HG03139 (cell line): Measurements from ENCODE around the gene SMS.
"Not testable (repeated sequence)": the region's sequence is repeated elsewhere in the genome, so short reads cannot be mapped to it uniquely, and the experiment has no call there.

Experiments
- ATAC-seq: cut with Tn5 transposase; IDR thresholded peaks from one replicate; pipeline ENCODE4 v1.9.1; 2021; ENCODE audit not compliant: unreplicated experiment

SMS gene

DNA sequence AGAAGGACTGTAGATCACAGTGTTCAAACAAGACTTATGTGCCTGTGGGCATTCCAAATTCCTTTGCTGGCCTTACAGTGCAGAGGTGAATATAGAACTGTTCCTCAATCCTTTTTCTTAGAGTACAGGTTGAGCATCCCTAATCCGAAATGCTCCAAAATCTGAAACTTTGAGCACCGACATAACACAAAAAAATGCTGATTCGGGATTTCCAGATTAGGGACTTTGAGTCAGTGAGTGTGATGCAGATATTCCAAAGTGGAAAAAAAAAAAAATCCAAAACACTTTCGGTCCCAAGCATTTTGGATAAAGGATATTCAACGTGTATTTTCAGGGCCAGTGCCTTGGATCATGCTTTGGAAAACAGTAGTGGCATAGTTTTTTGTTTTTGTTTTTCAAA lies 9.2 kb downstream of the SMS start:
- ATAC-seq, result no peak

DNA sequence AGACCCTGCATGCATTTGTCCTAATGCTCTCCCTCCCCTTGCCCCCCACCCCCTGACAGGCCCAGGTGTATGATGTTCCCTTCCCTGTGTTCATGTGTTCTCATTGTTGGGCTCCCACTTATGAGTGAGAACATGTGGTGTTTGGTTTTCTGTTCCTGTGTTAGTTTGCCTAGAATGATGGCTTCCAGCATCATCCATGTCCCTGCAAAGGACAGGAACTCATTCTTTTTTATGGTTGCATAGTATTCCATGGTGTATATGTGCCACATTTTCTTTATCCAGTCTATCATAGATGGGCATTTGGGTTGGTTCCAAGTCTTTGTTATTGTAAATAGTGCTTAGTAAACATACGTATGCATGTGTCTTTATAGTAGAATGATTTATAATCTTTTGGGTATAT lies 10.0 kb downstream of the SMS start:
- ATAC-seq, result not testable (repeated sequence)

DNA sequence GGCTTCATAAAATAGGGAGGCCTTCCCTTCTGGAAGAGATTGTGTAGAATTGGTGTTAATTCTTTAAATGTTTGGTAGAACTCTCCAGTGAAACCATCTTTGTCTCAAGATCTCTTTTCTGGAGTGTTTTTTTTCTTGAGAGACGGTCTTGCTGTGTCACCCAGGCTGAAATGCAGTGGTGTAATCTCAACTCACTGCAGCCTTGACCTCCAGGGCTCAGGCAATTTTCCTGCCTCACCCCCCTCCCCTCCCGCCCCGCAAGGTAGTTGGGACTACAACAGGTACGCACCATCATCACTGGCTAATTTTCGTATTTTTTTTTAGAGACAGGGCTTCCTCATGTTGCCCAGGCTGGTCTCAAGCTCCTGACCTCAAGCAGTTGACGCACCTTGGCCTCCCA lies 12.1 kb downstream of the SMS start:
- ATAC-seq, result no peak

DNA sequence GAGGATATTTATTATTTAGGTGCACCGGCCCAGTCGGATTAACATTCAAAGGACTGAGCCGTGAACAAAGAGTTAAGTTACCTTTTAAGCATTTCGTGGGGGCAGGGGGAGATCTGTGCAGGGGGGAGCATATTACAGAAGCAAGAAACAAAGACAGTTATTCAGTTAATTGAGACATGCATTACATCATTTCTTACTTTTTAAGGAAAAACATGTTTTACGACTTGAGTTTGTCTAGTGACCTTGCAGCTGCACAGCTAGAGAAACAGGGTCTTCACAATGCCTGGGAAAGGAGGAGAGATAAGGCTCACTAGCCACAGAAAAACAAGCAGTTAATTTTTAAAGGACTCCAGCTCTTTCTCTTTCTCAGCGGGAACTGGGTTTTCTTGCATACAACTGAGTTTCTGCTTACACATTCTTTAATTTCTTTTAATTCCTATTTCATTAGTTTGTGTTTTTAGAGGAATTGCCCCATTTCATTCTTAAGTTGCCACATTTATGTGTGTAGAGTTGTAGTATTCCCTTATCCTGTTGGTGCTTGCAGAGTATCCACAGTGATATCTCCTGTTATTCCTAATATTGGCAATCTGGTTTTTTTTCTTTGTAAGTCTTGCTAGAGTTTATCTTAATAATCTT lies 12.8 kb downstream of the SMS start:
- not testable (repeated sequence) for ATAC-seq

DNA sequence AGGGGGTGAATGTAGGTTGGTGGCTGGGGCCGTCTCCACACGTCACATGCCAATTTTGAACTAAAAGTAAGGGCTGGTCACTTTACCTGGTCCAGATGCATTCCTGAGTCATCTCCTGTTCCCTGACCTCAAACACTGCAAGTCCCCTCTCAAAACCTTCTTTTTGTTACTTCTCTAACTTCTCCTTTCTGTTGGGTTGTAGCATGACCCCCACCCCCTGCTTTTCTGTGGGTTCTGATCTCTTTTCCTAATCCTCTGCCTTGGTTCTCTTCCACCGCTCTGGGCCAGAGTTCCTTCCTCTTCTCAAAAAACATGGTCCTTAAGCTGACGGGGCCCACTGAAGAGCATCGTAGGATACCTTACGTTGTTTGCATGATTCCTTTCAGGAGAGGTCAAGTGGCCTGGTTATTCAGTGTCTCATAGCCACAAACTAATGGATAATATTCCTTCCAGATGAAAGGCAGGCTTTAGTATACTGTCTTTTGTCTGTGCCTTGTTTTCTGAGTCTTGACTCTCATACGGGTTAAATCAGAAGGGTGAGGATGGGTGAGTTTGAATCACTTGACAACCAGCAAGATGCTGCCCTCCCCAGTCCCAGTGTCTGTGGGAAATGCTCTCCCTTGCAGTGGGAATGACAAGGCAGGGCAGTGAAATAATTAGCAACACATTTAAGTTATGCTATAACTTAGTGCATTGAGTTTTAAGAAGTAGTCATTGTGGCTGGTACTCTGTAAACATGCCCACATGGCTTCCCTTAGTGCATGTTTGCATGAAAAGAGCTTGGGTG lies 15.1 kb downstream of the SMS start:
- ATAC-seq, result no peak

DNA sequence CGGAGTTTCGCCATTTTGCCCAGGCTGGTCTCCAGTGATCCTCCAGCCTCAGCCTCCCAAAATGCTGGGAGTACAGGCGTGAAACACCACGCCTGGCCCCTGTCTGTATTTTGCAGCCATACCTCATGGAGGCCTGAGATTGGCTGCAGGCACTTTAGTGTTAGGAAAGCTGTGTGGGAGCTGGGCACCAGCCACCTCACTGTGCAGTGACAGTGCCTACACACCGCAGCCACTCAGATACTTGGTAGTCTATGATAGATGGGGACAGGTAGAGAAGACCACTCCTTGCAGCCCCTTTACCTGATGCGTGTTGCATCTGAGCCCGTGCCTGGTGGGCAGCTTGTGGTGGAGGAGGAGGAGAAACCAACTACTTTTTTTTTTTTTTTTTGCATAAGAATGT lies 16.3 kb downstream of the SMS start:
- no peak for ATAC-seq

DNA sequence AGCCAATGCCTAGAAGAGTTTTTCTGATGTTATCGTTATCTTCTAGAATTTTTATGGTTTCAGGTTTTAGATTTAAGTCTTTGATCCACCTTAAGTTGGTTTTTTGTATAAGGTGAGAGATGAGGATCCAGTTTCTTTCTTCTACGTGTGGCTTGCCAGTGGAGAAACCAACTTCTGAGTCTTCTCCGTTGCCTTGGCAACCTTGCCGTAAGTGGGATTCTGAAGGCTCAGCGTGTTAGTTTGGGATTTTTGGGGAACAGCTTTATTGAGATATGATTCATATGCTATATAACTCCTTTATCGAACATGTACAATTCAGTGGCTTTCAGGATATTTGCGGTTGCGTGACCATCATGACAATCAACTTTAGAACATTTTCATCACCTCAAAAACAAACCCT lies 17.7 kb downstream of the SMS start:
- ATAC-seq, result no peak

DNA sequence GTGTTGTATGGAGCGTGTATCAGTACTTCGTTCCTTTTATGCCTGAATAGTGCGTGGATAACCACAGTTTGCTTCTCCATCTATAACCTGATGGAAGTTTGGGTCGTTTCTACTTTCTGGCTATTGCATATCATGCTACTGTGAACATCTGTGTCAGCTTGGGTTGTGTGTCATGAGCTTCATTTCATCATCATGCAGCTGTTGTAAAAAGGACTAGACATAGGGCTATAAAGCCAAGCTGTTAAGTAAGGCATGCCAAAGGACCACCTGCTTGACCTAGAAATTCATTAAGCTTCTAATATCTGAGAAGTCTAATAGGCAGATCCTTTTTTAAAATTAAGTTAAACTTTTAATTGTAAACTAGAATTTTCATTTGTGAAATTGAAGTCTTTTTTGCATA lies 18.4 kb downstream of the SMS start:
- ATAC-seq, result no peak

DNA sequence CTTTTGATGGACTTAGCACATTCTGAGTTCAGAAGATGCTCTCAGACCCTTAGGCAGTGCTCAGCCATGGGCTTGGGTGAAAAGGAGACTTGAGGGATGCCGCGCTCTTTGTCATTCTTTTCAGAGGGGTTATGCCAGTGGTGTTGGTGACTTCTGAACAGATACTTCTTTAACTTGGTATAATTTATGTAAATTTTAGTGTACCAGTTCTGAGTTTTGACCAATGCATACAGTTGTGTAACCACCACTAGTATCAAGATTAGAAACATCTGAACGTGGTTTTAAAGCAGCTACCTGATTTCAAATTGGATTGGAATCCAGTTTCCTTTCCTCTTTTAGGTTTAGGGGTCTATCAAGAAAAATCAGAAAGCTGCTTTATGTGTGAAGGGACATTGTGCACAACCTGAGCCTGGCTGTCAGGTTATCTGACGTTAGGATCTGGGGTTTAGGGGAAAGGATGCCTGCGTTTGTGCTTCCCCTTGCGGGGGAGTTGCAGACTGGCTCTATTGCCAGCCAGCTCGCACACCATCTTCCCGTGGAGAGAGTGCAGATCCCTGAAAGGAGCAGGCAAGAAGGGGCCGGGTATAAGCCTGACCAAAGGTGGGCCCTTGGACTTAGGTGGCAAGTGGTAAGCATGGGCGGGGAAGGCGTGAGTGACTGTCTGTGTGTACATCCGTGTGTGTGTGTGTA lies 19.0 kb downstream of the SMS start:
- no peak for ATAC-seq

DNA sequence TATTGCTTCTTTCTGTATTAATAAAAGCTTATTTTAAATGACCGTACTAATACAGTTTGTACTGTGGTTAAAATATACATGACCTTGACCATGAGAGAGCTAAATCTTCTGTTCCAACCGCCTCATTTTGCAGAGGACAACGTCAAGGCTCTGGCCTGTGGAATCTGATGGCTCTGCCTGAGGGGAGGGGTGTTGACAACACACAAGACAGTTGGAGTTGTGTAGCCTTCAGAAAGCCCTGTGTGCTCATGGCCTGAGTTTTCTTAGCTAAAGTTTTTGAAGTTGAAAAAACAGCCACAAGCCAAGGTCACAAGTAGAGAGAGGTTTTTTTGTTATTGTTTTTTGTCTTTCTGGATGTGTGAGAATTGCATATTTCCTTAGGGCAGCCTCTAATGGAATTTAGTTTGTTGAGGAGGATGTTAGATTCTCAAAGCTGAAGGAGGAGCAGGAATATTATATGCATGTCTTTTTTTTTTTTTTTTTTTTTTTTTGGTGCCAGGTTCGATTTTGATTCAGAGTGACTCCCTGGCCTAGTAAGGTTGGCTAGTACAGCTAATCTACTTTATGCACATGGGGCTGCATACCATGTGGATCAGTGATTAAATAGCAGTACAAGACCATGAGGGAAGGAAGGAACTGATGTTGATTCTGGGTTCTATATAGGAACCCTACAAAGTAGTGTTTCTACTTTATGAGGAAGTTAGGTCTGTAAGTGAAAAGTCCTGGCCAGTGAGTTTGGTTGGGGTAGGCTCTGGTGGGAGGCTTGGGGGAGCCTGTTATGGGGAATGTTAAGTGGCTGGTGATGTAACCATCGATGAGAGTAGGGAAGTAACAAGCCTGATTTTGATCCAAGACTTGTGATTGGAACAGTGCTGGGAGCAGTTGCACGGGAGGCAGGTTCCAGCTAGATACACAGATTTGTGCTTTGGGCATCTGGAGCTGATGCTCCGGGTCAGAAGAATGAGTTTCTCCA lies 20.3 kb downstream of the SMS start:
- no peak for ATAC-seq

DNA sequence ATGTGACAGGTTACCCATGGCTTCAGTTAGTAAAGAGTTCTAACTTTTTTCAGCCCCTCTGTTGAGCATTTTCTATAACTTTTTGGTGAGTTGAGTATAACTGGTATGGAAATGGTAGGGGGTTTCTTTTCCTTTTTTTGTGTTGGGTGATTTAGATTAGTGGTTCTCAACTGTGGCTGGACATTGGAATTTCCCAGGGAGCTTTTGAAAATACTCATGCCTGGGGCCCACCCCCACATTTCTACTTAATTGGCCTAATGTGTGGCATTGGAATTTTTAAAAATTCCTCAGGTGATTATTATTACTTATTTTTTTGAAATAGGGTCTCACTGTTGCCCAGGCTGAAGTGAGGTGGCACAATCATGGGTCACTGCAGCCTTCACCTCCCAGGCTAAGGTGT lies 21.9 kb downstream of the SMS start:
- ATAC-seq, result no peak

DNA sequence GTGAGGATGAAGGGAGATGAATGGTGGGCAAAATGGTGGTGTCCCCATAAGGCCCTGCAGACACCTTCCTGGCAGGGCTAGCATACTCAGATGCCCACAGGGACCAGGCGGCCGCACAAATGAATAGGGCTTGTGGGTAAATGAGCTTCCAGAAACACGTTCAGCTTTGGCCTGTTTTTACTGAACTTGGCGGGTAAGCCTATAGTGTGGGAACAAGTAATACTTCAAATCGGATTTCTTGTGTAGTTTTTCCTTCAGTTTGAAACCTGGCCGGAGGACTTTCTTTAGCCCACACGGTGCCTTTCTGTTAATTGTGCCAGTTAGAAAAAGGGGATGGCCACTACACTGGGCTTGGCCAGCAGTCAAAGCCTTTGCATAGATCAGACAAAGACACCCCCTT lies 22.8 kb downstream of the SMS start:
- no peak for ATAC-seq

DNA sequence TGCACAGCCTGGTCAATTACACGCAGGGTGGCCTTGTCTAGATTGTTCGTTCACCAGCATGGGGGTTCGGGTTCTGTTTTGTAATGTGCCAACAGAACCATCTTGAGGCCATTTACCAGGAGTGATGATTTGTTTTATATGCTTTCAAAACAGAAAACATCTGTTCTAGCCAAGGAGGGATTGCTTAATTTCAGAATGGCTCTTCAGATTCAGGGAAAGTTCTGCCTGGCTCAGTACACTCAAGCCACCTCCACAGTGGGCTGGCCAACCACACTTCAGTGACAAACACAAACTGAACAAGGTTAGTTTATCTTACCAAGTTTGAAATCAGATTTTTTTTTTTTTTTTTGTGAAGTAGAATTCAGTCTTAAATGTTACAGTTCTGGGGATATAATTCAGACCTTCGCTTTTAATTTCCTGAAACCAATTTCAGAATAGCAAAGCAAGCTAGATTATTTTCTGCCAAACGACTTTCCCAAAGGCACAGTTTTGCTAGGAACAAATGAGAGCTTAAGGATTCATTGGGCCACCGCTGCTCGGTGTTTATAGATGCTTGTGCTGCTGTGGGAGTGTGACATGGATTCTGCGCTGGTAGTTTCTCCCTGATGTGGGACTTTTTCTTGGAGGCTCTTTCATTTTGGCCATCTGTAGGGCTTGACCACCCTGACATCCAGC lies 23.4 kb downstream of the SMS start:
- ATAC-seq, result no peak

DNA sequence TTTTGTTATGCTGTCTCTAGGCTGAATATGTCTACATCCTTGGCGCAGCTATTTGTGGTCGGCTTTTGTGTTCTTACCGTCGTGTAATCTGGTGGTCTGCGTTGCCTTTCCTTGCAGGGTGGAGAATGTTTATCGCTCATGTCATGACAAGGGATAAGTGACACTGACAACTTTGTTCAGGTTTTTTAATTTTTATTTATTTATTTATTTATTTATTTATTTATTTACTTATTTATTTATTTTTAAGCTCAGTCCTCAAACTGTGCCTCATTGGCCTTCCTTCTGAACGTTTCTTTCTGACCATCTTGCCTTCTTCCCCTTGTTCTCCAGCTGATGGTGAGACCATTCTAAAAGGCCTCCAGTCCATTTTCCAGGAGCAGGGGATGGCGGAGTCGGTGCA lies 26.4 kb downstream of the SMS start:
- no peak for ATAC-seq

DNA sequence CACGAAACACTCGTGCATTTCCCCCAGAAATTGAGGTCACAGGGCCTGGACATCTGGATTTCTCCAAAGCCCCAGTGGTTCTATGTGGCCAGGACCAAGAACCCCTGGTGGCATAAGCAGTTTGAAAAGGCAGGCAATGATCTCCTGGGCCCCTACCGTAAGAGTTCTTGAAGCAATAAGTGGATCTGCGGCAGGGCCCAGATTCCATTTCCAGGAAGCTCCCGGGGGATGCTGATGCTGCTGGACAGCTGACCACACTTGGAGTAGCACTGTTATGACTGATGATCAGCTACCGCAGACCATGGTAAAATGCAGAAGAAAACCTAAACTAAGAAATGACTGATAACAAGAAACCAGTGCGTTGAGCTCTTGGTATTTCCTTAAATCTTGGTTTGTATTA lies 27.8 kb downstream of the SMS start:
- no peak for ATAC-seq

DNA sequence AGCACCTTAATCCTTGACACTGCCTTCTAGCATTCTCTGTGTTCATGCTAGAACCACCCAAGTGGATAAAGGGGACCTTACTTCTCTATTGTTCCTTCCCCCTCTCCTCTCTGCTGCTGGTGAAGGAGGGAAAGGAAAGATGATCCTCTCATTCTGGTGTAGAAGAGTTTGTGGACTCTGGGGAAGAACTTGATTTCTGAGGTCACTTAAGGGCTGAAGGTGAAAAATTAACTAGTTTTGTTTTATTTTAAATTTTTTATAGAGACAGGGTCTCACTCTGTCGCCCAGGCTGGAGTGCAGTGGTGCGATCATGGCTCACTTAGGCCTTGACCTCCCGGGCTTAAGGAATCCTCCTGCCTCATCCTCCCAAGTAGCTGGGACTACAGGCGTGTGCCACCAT lies 29.8 kb downstream of the SMS start:
- ATAC-seq, result no peak

DNA sequence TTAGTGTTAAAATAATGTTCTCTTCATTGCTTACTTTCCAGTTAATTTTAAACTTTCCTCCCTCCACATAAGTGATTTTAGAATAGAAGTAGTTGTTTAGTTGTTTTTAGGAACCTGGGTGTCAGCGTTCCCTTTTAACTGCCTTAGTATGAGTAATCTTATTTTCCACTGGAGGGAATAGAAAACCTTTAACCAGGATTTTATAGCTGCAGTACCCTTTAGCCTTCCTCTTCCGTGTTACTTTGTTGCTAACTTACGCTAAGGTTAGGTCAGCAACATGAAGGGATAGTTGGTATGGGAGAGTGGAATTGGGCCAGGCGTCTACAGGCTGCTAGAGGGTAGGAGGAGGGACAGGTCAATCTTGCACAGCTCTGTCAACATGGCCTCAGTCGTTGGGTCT lies 31.5 kb downstream of the SMS start:
- no peak for ATAC-seq

DNA sequence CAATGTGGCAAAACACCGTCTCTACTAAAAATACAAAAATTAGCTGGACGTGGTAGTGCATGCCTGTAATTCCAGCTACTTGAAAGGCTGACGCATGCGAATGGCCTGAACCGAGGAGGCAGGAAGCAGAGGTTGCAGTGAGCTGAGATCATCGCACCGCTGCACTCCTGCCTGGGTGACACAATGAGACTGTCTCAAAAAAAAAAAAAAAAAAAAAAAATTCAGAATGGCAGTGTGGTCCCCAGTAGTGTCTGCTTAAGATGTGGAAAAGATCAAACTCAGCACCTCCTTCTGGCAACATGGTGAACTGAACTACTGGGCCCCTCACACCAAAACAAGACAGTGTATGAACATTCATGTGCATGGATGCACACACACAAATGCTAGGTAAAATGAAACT lies 32.2 kb downstream of the SMS start:
- ATAC-seq, result no peak

DNA sequence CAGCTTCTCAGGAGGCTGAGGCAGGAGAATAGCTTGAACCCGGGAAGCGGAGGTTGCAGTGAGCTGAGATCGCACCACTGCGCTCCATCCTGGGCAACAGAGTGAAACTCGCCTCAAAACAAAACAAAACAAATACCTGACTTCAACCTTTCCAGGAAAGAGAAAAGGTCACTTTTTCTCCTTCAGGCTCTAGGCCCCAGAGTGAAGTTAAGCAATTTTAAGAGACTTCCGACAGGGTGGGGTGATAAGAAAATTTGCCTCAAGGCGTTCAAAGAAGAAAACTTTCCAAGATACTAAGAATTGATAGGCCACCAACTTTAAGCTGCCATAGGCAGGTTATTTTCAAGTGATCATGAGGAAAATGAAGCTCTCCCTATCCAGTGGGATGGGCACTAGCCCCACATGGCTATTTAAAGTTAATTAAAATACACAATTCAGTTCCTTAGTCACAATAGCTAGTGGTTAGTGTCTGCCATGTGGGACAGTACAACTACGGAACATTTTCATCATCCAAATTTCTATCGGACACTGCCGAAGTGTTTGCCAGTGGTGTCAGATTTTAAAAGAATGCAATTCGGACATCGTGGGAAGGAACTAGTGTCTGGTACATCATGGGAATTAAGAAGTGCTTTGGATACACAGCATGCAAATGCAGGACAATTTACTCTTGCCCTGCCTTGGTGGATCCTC lies 33.0 kb downstream of the SMS start:
- ATAC-seq, result no peak

DNA sequence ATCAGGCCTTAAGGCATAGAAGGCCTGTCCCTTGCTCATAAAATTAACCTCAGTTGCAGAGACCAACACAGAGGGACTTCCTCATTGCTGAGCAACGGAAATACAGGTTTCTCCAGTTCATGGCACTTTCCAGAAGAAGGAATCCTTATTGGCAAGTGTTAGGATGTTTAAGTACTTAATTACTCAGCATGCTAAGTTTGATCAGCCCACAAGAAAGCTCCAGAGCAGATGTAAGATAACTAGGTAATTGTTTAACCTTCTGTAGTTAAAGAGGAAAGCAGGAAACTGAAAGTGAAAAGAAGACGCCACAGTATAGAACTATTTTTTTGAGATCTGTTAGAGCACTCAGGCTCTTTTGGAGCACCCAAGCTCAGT lies 33.5 kb downstream of the SMS start:
- peak; percentile 82 for ATAC-seq
